Spleen (tissue), 7 donors: ENCODE data around the gene G2E3.

Experiments
- CTCF ChIP-seq, 11 experiments: fragments of 200-600 bp in 7 of 11; fragments of 450-650 bp in 4 of 11; sonication (generic) in 4 of 11; IDR thresholded peaks in 8 of 11; conservative IDR thresholded peaks in 3 of 11; 1 replicate in 7 of 11; 2 replicates in 4 of 11; pipeline versions ENCODE4 v1.4.0 to v1.8.0; 2016 to 2021; ENCODE audit warnings: antibody characterized with exemption in 11 of 11, inconsistent platforms in 4 of 11, mild to moderate bottlenecking in 1 of 11
- POLR2A ChIP-seq, 3 donors: fragments of 450-650 bp; IDR thresholded peaks; one replicate each; pipeline ENCODE4 v1.5.1; 2017; ENCODE audit warnings: antibody characterized with exemption in 3 of 3, mild to moderate bottlenecking in 1 of 3
- POLR2AphosphoS5 ChIP-seq, 3 donors: sonication (generic); formaldehyde crosslinking; IDR thresholded peaks; one replicate each; pipeline ENCODE4 v1.5.1; 2017; ENCODE audit warnings: antibody characterized with exemption in 3 of 3
- donor health status: DM: no; HTN: no; CAD: no; lungs with moderate emphysema.
- donor health status: DM: no; HTN: no; CAD: no.
- donor health status: DM: no; HTN: no; CAD: no.

- TF ChIP-seq CTCF (IDR thresholded peaks at IDR 0.05 in 8 of 11, conservative IDR thresholded peaks at IDR 0.05 in 3 of 11) (no peak), POLR2AphosphoS5 (IDR thresholded peaks at IDR 0.05) (no peak), POLR2A (IDR thresholded peaks at IDR 0.05) (no peak)
Observed at GRCh38 chr14:30572771-30573170, 13.8 kb downstream of the G2E3 start.
